Brain pericyte (primary cell): Measurements from ENCODE around the gene SDCCAG8.

ENCODE experiments used
- DNase-seq: peaks from one replicate; pipeline ENCODE4 v3.0.0-alpha.2; 2012; ENCODE audit warnings: low read depth, low spot score

The SDCCAG8 gene

DNA sequence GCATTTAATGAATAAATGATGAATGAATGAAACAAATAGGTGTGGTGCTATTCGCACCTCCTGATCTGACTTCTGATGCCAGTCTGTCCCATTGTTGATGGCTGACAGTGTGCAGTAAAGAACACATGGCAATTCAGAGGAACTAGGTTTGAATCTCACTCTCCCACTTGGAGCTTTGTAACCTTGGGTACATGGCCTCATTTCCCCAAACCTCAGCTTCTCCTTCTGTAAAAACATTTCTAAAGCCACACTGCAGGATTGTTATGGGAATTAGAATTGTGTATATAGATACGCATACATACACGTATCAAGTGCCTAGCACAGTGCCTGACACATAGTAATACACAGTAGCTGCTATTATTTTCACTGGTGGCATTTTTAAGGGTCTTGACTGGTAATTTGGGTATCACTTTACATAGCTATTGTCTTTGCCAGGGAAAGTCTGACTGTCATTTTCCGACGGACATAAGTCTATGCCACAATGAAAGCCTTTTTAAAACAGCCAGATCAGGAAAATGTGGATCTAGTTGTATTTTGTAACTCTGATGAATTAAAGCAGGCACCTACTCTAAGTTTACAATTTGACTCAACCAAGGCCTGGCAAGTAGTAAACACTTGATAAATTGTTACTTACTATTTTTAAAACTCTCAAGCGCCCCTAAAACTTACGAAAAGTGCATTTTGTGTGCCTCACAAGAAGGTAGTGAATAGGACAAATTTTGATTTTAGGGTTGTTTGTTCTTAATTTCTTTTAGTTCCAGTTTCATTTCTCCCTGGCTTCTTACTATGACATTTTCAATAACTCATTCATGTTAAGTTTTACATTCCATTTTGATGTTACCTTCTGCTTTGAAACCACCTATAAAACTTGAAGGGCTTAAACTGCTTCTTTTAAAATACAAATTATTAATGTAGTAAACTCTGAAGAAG is 164.4 kb downstream of the SDCCAG8 start:
- DNase-seq, result no peak

DNA sequence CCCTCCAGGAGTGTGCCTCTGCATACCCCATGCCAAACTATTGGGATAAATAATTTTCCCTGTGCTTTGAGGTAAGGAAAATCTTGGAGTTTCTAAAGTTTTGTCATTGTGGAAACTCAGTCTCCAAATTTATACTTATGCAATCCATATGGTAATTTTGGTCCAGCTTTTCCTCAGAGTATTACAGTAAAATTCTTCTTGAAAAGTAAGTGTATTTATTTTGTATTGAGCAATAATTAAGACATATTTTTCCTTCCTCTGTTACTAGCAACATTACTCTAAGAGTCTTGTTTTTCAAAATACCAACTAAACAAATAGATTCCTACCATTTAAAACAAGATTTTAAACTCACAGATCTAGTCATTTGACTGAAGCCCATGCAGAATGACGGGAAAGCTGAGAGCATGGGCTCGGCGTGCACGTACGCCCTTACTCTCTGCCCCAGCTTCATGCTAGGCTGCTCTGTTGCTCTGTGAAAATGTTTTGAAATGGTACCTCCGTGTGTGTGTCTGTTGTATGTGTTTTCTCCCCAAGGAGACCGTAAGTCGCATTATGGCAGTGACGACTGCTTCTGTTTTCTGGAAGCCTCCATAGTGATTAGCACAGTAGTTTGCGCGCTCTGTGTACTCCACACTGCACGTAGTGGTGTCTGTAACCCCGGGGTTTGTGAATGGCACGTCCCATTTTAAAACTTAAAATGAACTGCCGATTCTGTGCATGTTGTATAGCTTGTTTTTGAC is 165.3 kb downstream of the SDCCAG8 start:
- DNase-seq, result no peak

DNA sequence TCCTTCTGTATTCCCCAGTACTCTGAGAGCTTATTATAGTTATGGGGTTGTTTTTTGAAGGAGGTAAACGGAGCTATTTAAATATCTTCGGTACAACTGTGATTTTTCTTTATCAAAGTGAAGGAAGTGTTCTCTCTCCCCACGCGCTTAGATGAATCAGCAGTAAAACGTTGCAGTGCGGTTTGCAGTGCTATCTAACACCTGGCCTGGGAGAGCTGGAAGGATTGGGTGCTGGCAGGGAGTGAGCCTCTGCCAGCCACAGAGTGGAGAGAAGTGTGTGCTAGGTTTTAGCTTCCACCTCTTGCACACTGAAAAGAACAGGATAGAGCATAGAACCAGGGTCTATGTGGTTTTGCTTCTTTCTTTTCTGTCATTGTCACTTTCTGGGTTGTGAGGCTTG is 165.9 kb downstream of the SDCCAG8 start:
- DNase-seq, result no peak

DNA sequence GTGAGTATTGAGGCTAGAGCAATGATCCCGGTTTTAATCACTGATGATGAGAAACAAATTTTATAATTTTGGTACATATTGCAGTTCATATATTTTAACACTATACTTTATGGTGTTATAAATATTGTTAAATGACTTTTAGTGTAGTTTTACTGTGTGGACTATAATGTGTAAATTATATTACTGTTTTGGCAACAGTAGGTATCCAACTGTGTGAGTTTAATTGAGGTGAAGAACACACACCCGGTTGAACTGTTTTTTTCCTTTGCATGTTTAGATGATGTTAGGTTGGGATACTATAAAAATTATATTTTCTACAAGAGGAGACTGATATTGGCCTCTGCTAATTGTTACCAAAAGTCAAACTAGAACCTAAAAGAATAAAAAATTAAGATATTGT is 166.5 kb downstream of the SDCCAG8 start:
- no peak for DNase-seq

DNA sequence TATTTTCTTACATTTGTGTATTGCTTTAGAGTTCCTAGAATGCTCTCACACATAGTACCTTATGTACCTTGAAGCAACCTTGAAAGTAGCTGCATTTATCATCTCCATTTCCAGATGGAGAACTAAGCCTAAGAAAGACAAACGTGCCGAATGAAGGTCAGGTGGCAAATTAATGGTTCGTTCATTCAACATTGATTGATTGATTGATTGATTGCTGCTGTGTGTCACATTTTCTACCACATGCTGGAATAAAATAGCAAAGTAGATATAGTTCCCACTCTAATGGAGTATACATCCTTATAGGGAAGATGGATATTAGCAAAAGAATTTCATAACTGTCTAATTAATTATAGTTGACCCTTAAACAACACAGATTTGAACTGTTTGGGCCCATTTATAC is 172.2 kb downstream of the SDCCAG8 start:
- DNase-seq, result no peak

DNA sequence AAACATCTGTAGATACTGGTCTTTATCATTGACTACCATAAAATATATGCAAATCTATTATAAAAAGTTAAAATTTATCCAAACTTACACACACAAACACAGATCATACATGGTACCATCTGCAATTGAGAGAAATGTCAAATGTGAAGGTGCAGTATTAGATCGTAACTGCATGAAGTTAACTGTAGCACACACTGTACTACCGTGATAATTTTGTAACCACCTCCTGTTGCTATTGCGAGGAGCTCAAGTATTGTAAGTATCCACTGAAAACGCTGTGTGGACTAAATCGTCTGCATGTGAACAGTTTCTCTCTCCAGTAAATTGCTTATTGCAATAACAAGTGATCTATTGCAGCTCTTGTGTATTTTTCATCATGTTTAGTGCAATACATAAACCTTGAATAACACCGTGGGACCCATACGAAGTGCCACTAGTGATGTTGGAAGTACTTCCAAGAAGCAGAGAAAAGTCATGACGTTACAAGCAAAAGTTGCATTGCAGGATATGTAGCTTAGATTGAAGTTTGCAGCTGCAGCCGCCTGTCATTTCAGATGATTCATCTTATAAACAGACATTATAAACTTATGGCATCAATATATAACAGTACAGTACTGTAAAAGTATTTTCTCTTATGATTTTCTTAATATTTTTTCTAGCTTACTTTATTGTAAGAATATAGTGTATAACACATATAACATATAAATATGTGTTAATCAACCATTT is 172.9 kb downstream of the SDCCAG8 start:
- no peak for DNase-seq

DNA sequence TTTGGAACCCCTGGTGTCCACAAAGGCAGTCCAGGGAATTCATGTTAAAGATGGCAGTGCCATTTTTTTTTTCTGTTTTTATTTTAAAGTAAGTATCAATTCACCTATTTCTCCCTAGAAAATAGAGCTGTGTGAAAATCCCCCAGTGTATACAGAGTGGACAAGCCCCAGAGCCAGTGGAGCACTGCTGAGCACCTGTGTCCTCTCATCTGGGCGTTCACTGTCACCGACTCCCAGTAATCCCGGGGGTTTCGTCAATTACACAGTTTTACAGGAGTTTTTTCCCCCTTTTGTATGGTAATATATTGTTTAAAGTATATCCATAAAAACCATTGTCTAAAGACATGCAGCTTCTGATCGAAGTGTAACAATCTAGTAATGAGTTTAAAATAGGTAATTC is 175.8 kb downstream of the SDCCAG8 start:
- no peak for DNase-seq

DNA sequence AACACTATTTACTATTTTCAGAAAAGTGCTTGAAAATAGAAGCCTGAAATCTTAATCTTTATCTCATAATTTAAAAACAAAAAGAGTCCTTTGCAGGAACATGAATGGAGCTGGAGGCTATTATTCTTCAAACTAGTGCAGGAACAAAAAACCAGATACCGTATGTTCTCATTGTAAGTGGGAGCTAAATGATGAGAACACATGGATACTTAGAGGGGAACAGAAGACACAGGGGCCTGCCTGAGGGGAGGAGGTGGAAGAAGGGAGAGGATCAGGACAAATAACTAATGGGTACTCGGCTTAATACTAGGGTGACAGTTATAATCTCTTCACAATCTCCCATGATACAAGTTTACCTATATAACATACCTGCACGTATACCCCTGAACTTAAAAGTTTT is 176.3 kb downstream of the SDCCAG8 start:
- DNase-seq, result no peak

DNA sequence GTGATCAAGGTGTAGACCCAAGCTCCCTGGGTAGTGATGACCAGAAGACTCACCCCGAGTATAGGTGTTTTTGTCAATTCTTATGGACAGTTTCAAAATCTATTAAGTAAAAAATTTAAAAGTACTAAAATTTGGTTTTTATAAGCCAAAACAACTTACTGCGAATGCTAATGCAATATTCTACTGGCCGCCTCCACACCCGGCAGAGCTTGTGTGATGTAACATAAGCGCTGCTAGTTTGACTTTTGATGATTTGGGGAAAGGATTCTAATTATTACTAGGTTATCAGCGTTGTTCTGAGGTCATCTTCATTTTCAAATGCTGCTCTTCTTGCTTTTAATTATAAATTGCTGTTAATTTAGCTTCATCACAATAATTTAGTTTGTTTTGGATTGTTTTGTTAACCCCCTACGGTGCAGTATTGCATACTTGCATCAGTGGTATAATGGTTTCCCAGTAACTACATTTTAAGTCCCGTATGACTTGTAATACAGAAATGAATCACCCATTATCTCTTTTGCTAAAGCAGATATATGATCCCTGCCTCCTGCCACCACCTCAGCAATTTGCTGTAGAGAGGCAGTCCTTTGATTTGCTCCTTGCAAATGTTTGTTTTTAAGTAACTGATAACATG is 178.0 kb downstream of the SDCCAG8 start:
- DNase-seq, result no peak

DNA sequence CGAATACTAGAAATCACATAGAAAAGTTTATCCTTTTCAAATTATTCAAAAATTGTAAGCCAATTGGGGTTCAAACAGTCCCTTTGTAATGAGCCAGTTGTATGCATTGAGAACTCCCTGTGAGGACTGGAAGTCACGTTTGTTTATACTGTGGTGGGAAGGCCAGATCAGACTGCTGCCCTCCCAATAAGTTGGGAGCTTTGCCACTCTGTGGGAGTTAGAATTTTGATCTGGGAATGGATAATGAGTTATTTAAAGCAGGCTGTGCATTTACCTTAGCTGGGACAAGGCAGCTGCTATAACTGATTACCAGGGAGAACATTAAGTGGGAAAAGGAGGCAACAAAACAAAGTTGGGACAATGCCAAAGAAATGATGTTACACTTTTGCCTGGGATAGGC is 178.8 kb downstream of the SDCCAG8 start:
- no peak for DNase-seq

DNA sequence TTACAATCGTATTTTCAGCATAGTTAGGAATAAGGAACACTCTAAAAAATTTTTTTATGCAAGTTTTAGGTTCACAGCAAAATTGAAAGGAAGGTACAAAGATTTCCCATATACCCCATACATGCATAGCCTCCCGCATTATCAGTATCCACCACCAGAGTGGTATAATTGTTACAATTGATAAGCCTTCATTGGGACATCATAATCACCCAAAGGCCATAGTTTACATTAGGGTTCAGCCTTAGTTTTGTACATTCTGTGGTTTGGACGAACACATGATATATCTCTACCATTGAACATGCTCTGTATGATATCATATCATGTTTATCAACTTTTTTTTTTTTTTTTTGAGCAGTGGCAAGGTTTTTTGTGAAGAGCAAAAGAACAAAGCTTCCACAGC is 180.0 kb downstream of the SDCCAG8 start:
- DNase-seq, result no peak

DNA sequence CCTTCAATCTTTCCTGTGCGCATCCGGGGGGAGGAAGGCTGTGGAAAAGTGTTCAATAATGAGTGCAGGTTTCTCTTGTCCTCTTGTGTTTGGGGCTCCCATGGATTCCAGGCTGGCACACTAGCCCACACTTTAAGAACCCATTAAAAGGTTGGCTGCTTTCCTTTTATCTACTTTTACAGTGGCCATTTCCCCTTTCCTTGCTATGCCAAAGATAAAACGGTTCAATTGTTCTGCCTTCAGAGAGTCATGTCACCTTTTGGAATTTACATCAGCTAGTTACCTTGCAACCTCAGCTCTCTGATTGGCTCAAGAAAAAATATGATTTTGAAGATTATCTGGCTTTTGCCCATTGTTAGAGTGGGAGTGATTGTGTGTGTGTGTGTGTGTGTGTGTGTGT is 182.3 kb downstream of the SDCCAG8 start:
- DNase-seq, result no peak

DNA sequence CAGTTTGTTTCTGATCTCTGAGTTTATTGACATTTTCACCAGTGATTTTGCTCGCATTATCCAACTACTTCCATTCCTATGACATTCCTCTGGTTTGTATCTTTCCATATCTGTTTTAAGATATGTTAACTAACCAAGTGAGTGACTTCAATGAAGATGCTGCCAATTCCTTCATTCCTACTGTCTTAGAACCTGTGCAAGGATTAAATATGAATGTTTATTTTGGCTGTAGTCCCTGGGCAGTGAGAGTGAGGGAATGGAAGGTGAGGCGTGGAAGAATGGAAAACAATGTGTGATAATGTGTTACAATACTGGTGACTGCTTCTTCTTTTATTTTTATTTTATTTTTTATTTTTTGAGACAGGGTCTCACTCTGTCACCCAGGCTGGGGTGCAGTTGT is 183.0 kb downstream of the SDCCAG8 start:
- DNase-seq, result no peak

DNA sequence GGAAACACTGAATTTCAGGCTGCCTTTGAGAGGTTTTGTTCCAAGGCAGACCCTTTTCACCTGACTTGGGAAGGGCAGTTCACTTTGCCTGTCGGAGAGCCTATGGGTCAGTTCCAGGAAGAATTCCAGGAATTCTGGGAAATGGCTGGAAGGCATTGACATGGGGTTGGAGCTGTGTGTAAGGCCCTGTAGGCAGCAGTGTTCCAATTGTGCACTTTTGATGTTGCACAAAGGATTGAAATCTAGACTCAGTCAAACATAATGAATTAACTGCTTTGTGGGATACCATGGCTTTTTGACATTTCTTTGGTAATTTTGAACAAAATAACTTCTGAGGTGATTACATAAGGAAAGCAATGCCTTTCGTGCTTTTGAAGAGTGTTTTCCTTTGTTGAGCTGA is 184.6 kb downstream of the SDCCAG8 start:
- no peak for DNase-seq

DNA sequence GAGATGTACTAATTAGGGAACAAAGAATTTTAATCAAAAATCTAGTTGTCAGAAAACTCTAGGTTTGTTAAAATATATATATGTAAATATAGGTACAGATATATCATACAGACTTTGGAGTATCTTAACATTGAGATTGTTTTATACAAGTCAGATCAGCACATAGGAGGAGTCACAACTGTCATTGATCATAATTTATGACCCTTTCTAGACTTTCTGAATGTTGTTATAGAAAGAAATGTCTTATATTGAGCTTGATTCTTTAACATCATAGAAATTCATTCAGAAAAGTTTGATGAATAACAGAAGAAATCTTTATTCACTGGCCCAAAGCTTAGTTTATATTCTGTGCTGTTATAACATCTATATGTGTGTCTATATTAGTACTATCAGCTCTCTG is 185.8 kb downstream of the SDCCAG8 start:
- DNase-seq, result no peak

DNA sequence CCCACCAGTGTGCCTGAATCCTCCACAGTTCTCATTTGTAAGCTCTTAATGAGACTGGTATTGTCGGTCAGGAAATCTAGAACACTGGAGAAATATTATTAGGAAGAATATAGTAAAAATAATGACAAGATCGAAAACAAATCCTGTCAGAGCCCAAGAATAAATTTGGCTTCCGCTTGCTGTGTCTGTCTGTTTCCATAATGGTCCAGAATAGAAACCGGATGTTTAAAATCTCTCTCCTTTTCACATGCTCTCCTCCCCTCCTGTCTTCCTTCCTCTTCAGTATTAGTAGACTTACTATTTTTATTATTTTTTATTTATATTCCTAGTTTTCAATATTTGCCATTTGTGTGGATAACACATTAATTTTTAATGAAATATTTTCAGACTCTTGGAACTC is 187.7 kb downstream of the SDCCAG8 start:
- no peak for DNase-seq

DNA sequence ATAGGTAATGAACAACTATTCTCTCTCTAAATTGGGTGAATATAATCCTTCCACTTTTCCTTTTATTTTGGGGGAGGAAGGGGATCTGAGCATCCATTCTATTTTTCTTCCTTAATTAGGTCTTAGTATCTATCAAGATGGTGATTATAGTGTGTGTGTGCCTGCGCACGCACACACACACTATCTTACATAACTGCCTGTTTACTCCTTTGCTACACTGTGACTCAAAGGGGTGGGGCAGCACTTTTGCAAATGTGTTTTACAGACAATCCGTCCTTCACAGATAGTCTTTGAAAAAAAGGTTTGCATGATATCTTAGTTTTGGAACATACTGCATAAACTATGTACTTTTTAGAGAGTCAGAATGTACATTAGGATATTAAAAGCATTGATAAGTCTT is 191.5 kb downstream of the SDCCAG8 start:
- no peak for DNase-seq

DNA sequence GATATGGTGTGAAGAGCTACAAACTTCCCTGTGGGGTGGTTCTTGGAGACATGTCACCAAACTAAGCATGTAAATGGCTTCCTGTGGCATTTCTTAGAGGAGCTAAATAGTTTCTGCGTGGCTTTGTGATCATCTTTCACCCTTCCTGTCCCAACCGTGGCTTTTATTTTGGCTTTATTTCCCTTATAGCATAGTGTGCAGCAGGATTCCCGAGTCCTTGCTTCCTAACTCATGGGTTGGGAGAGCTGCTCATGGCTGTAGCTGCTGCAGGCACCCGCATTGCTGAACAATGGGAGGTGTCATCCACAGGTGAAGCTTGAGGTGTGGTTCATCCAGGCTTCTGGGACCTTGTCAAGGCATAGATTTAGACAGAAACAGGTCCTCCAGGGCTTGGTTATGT is 192.0 kb downstream of the SDCCAG8 start:
- no peak for DNase-seq

DNA sequence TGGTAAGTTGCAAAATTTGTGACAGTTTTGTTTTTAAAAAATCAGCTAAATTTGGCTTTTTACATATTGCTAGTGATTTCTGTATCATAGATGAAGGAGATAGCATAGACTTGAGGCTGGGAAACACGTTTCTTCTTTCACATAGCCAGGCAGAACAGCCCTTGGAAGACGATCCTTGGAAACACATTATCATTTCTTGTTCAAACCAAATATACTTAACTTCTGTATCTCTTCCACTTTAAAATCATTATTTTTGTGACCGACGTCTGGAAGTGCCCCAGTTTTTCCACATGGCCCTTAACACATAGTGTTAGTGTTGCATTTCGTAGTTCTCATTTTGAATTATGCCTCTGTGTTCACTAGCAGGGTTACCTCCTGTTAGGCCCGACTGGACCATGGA is 193.5 kb downstream of the SDCCAG8 start:
- DNase-seq, result no peak

DNA sequence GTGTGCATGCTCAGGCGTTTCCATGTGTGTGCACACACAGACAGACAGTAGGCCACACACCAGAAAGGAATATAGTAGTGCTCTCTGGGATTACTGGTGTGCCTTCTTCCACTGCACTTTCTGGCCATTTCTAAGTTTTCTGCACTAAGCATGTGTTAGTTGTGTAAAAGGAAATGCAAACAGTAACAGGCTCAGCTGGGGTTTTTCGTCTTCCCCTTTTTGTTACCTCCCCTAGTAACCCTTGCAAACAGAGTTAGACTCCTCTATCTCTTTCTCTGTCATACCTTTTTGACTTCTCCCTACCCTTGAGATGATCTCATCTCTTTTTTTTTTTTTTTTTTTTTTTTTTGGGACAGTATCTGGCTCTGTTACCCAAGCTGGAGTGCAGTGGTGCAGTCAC is 196.3 kb downstream of the SDCCAG8 start:
- no peak for DNase-seq

DNA sequence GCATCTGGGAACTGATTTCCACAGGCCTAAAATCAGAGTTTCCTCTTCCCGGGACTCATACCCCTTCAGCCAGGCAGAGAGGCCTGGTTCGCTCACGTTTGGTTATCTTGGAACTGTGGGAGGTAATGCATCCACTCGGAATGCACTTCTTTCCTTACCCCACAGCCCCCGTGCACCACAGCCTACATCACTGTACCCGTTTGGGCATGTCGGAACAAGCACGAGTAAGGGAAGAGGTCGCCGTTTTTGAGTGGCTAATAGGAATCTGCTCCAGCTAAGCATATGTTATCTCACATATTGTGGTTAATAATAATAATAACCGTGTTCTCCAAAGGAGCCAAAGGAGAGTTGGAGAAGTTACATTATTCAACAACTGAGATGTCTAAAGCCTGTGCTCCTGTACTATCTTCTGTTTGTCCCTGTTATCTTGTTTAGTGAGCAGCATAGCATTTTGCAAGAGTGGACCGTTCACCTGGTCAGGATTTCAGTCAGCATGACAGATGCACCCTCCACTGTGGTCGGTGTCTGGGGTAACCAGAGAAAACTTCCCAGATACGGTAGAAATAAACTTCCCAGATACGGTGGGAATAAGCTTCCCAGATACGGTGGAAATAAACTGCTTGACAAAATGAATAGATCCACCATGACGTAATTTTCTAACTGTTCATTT is 198.6 kb downstream of the SDCCAG8 start:
- no peak for DNase-seq
